ENCODE results near the gene SH3PXD2A.

DNA sequence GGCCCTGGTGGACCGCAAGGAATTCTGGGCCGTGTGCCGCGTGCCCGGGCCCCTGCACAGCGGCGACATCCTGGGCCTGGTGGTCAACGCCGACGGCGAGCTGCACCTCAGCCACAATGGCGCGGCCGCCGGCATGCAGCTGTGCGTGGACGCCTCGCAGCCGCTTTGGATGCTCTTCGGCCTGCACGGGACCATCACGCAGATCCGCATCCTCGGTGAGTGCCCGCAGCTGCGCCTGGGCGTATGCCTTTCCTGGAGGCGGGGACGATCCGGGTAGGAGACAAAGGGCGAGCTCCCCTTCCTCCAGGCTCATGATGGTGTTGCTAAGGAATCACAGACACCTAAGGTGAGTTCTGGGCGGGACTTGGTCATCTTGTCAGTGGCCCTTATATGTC is 270.4 kb downstream of the SH3PXD2A start:
- TF ChIP-seq, protein P1, sequence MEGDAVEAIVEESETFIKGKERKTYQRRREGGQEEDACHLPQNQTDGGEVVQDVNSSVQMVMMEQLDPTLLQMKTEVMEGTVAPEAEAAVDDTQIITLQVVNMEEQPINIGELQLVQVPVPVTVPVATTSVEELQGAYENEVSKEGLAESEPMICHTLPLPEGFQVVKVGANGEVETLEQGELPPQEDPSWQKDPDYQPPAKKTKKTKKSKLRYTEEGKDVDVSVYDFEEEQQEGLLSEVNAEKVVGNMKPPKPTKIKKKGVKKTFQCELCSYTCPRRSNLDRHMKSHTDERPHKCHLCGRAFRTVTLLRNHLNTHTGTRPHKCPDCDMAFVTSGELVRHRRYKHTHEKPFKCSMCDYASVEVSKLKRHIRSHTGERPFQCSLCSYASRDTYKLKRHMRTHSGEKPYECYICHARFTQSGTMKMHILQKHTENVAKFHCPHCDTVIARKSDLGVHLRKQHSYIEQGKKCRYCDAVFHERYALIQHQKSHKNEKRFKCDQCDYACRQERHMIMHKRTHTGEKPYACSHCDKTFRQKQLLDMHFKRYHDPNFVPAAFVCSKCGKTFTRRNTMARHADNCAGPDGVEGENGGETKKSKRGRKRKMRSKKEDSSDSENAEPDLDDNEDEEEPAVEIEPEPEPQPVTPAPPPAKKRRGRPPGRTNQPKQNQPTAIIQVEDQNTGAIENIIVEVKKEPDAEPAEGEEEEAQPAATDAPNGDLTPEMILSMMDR (conservative IDR thresholded peaks at IDR 0.05) = no peak
- no peak for TF ChIP-seq ZFX (IDR thresholded peaks at IDR 0.05)

Data from C4-2B (cell line).